ENCODE measurements around the gene FSHR.
A peak's percentile ranks its signal among the peaks of the same experiment; 100 is the strongest.

Gene FSHR

DNA sequence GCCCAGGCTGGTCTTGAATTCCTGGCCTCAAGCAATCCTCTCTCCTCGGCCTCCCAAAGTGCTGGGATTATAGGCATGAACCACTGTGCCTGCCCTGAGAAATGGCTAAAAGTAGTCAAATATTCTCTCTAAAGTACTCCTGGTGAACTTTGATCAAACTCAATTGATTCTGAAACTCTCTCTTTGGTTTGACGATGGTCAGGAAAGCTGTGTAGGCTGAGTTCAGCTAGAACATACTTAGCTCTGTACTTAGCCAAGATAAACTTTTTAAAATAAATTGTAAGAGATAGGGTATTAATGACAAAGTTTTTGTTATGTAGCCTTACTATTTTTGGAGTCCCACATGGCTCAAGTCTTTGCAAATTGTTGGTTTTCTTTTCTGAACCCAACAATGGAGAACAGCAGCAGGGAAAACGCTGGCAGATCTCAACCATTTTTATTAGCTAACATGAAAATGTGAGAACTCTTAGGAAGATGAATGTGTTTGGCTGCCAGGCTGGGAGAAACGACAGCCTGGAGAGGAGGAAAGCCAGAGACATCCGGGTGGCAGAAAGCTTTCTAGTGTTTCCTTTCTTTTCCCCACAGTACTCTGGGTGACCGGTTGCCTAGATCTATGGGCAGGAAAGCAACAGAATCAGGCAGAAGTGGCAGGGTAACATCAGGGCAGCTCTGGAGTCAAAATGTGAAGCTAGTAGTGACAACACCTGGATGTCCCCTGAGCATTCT is 205.8 kb downstream of the FSHR start:
- DNase-seq = no peak

- peak; percentile 41 for DNase-seq
These were observed 207.8 kb downstream of the FSHR start for GRCh38 chr2:48946449-48947048.

DNA sequence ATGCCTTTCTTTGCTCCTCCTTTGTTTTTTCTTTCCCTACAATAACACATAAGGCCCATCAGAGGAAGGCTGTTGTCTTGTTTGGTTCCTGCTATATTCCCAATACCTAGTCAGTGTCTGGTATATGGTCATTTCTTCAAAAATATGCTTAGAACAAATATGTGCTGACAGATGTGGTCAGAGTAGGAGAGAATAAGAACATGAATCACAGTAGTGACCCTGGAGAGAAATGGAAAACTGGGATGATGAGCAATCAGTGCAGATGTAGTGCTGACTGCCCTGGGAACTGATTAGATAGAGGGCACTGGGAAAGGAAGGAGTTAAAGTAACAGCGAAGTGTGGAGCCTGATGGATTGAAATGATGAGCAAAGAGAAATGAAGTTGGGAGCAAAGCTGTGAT is 209.4 kb downstream of the FSHR start:
- no peak for DNase-seq

DNA sequence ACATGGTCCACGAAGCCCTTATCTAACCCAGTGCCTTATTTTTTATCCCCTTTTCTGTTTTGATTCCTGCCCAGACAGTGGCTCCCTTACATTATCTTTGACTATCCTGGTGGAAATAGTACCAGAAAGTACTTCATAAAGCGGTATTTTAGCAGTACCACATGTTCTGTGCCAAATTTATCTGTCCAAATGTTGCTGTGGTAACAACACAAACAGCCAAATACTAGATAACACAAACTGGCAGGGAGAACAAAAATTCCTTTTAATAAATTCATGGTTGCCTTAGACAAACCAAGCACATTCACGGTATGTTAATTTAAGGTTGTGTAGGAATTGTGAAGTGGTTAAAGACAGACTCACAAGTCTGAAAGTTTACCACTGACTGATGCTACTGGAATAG is 210.9 kb downstream of the FSHR start:
- DNase-seq = no peak

GRCh38 chr2:48941908-48942307 is 212.4 kb downstream of the FSHR start:
- DNase-seq = no peak

DNA sequence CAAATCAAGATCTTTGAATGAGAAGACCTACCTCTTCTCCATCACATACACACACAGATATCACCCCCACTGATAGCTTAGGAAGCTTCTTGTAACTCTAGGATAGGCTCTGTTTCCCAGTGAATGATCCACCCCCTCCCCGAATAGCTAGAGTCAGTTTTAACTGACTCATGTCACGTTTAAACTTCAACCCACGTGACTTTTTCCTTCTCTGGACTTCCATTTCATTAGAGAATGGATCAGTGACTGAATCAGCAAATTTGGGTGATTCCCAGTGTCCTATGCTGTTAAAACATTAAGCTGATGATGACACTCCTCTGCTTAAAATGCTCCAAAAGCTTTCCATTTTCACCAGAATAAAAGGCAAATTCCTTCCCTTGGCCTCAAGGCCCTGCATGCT is 212.9 kb downstream of the FSHR start:
- no peak for DNase-seq

- DNase-seq = no peak
These were observed 213.7 kb downstream of the FSHR start for GRCh38 chr2:48940606-48941005.

GRCh38 chr2:48939232-48939631 is 215.1 kb downstream of the FSHR start:
- DNase-seq = no peak

- DNase-seq = no peak
These were observed 216.1 kb downstream of the FSHR start for GRCh38 chr2:48938231-48938630.

GRCh38 chr2:48934807-48935206 is 219.5 kb downstream of the FSHR start:
- no peak for DNase-seq

DNA sequence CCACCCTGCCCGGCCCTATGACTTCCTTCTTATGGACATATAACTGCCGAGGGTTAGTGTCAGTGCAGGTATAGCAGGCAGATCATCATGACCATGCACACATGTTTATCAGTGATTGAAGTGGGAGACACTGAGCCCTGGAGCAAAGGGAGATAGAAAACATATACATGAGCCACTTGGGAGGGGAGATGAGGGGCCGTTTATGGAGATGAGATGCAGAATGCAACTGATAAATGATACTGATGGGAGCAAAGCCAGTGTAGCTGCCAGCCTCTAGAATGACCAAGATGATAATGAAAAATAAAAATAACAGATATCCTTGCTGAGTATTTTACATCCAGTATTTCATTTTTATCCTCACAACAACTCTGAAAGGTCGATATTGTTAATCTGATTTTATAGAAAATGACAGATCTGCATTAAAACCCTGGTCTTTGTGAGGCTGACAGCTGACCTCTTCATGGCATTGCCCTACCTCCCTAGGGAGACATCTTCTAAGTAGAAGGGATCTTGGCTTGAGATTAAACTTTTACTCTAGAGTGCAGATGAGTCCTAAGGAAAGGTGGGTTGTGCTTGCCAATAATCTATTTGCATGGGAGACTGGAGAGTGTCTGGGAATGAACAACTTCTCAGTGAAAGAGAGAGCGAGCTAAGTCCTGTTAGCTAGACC is 220.4 kb downstream of the FSHR start:
- no peak for DNase-seq

DNA sequence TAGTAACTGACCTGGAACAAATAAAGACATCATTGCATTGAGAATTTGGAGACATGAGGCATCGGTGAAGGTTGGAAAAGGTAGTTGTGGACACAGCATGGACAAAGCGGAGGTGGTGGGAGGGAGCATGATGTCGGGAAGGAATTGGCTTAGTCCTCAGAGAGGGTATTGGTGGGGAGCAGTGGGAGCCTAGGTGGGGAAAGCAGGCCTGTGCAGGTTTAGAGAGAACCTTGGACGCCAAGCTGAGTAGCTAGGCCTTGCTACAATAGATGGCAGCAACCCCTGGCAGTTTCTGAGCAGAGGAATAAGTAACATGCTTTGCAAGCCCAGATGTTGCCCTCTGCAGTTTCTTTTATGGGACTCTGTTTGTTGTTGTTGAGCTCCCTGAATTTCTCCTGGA is 221.6 kb downstream of the FSHR start:
- no peak for DNase-seq

GRCh38 chr2:48929571-48930301 is 224.6 kb downstream of the FSHR start:
- no peak for DNase-seq

DNA sequence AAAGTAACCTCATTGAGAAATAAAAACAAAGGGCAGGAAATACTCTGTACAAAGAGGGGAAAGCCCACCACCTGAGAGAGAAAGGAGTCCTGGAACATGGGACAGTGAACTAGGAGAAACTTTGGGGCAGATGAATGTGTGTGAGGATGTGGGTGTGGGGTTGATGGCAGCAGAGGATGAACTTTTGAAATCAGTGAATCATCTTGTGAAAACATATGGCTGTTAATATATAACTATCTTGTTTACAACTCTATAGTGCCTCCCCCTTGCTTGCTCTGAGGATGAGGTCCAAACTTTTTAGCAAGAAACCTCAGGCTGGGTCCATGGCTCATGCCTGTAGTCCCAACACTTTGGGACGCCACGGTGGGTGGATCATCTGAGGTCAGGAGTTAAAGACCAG is 227.0 kb downstream of the FSHR start:
- no peak for DNase-seq

GRCh38 chr2:48915884-48916283 is 238.4 kb downstream of the FSHR start:
- DNase-seq = no peak

DNA sequence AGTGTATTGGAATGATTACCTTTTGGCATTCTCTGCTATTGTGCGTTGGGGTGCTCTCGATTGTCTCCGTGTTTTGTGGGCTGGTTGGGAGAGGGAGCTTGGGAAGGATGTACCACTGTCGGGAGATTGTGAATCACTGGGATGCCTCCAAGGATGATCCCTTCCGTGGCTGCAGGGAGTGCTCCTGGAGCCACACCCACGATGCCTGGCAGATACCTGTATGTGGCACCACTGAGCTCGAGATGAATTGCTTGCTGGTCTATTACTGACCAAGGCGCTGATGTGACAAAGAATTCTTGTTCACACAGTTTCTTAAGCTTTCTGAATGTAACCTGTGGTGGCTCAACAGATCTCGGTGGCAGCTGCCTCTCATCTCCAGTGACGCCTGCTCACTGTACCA is 239.1 kb downstream of the FSHR start:
- DNase-seq = no peak

- DNase-seq = no peak
These were observed 239.7 kb downstream of the FSHR start for GRCh38 chr2:48914477-48915089.

Data from EL (cell line).